ENCODE data around the gene TVP23A. TPM values are rescaled to one million over a fixed set of nuclear protein-coding genes. Genes with fewer than 3 reads are reported as not detected.

TVP23A gene
- total RNA-seq, 1 experiment from 2014 or later: not detected

DNA sequence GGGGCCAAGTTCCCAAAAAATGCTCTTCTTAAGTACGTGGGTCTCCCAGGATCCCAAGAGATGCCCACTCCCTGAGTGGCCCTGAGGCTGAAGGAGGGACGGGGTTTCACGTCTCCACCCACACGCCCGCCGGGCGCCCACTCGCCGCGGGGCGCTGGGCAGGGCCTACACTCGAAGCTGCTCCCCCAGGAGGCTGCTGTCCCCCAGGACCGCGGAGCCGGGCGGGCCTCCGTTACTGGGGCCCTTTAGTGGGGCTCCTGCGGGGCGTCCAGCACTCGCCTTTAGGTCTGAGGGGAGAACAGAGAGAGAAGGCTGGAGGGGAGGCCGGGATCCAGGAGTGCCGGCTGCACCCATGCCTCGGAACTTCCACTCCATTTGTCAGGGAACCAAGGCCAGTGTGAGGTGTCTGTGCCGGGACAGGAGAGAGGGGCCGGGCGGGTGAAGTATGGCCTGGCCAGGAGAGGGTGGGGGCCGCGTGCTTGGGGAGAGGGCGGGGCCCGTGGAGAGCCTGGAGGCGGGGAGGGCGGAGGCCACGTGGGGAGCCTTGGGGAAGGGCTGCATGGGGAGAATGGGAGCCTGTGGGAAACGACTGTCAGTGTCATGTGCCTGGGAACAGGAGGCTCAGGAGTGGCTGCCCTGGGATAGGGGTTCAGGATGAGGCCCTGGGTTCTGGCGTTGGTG, 56.1 kb downstream of the TVP23A start:
- CTCF ChIA-PET: no interaction called here

DNA sequence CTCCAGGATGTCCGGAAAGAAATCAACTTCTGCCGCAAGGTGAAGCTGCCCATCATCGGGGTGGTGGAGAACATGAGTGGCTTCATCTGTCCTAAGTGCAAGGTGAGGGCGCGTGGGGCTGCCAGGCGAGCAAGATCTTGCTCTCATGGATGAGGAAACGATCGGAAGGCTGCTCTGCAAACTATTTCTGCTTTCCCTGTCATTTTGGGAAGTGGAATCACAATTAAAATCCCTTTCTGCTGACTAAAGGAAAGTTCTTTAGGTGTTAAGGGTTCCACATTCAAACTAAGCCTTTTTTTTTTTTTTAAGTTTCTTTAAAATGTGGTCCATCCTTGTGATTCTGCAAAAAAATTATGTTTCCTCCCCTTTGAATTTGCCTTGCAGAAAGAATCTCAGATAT, 57.2 kb downstream of the TVP23A start:
- ATAC-seq: no peak
- Histone ChIP-seq H3K4me2 (ENCODE audit: low read length) (no peak overlapping the region), H3K4me1 (ENCODE audit: insufficient read depth, low read length) (no peaks in the 10 kb centered on the region), H3K4me3 (ENCODE audit: low read length) (no peak overlapping the region), H3K9me2 (replicated peaks; ENCODE audit: low read length) (no peaks in the 10 kb centered on the region), H4K20me1 (ENCODE audit: low read length) (no peaks in the 10 kb centered on the region), H3K9ac (ENCODE audit: low read length) (no peak overlapping the region), H3K79me2 (ENCODE audit: low read length) (no peaks in the 10 kb centered on the region), H3F3A (ENCODE audit: low read length, unreplicated experiment) (no peaks in the 10 kb centered on the region), H3K36me3 (ENCODE audit: low read depth, low read length) (no peaks in the 10 kb centered on the region), H3K27me3 (ENCODE audit: low read length) (no peaks in the 10 kb centered on the region), H3K9me3 (ENCODE audit: low read length) (no peaks in the 10 kb centered on the region), H3K27ac (ENCODE audit: low read length) (no peak overlapping the region), H2AFZ (ENCODE audit: low read length) (no peak overlapping the region)
- no TSS peak for BruUV-seq (replicated peaks)
- TF ChIP-seq CTCF (conservative IDR thresholded peaks at IDR 0.05; ENCODE audit: low read depth, low read length): no peak
- no peak for TF ChIP-seq EZH2phosphoT487 (IDR thresholded peaks at IDR 0.05; ENCODE audit: borderline replicate concordance, low read length)
- no peak for TF ChIP-seq EZH2 (IDR thresholded peaks at IDR 0.05; ENCODE audit: low read length, unreplicated experiment)
- ChIA-PET POLR2A (ENCODE audit: unreplicated experiment) (no interaction called here), CTCF (no interaction called here)
- no peak for DNase-seq
- intact Hi-C loops (cut with micrococcal nuclease): no loop called here

More for the DNA sequence above, 56.1 kb downstream of the TVP23A start:
- Histone ChIP-seq H3K36me3 (ENCODE audit: low read depth, low read length) (no peaks in the 10 kb centered on the region), H3F3A (ENCODE audit: low read length, unreplicated experiment) (no peaks in the 10 kb centered on the region), H3K27ac (ENCODE audit: low read length) (no peak overlapping the region), H3K27me3 (ENCODE audit: low read length) (no peaks in the 10 kb centered on the region), H3K9me2 (replicated peaks; ENCODE audit: low read length) (no peaks in the 10 kb centered on the region), H3K9me3 (ENCODE audit: low read length) (no peaks in the 10 kb centered on the region), H3K4me3 (ENCODE audit: low read length) (no peak overlapping the region), H3K4me2 (ENCODE audit: low read length) (no peak overlapping the region), H4K20me1 (ENCODE audit: low read length) (no peaks in the 10 kb centered on the region), H3K9ac (ENCODE audit: low read length) (no peak overlapping the region), H2AFZ (ENCODE audit: low read length) (no peak overlapping the region), H3K79me2 (ENCODE audit: low read length) (no peaks in the 10 kb centered on the region), H3K4me1 (ENCODE audit: insufficient read depth, low read length) (no peaks in the 10 kb centered on the region)
- TF ChIP-seq EZH2phosphoT487 (IDR thresholded peaks at IDR 0.05; ENCODE audit: borderline replicate concordance, low read length): no peak
- TF ChIP-seq EZH2 (IDR thresholded peaks at IDR 0.05; ENCODE audit: low read length, unreplicated experiment): no peak
- no peak for TF ChIP-seq CTCF (conservative IDR thresholded peaks at IDR 0.05; ENCODE audit: low read depth, low read length)
- DNase-seq: no peak
- ATAC-seq: no peak
- intact Hi-C loops (cut with micrococcal nuclease): no loop called here
- no TSS peak for BruUV-seq (replicated peaks)
- POLR2A ChIA-PET (ENCODE audit: unreplicated experiment): no interaction called here

DNA sequence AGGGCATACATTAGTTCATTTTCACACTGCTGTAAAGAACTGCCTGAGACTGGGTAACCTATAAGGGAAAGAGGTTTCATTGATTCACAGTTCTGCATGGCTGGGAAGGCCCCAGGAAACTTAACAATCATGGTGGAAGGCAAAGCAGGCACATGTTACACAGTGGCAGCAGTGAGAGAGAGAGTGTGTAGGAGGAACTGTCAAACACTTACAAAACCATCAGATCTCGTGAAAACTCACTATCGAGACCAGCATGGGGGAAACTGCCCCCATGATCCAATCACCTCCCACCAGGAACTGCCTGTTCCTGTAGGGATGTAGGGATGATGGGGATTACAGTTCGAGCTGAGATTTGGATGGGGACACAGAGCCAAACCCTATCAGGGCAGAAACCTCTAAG, 57.7 kb downstream of the TVP23A start:
- Histone ChIP-seq H3K9me3 (ENCODE audit: low read length) (no peaks in the 10 kb centered on the region), H2AFZ (ENCODE audit: low read length) (no peak overlapping the region), H3F3A (ENCODE audit: low read length, unreplicated experiment) (no peaks in the 10 kb centered on the region), H3K9me2 (replicated peaks; ENCODE audit: low read length) (no peaks in the 10 kb centered on the region), H3K27me3 (ENCODE audit: low read length) (no peaks in the 10 kb centered on the region), H4K20me1 (ENCODE audit: low read length) (no peaks in the 10 kb centered on the region), H3K4me3 (ENCODE audit: low read length) (no peak overlapping the region), H3K36me3 (ENCODE audit: low read depth, low read length) (no peaks in the 10 kb centered on the region), H3K4me2 (ENCODE audit: low read length) (no peak overlapping the region), H3K9ac (ENCODE audit: low read length) (no peak overlapping the region), H3K4me1 (ENCODE audit: insufficient read depth, low read length) (peaks cover 1% of the 10 kb centered on the region), H3K27ac (ENCODE audit: low read length) (no peak overlapping the region), H3K79me2 (ENCODE audit: low read length) (no peaks in the 10 kb centered on the region)
- no peak for ATAC-seq
- intact Hi-C loops (cut with micrococcal nuclease): no loop called here
- POLR2A ChIA-PET (ENCODE audit: unreplicated experiment): no interaction called here
- CTCF ChIA-PET: no interaction called here
- TF ChIP-seq CTCF (conservative IDR thresholded peaks at IDR 0.05; ENCODE audit: low read depth, low read length) (no peak), EZH2 (IDR thresholded peaks at IDR 0.05; ENCODE audit: low read length, unreplicated experiment) (no peak), EZH2phosphoT487 (IDR thresholded peaks at IDR 0.05; ENCODE audit: borderline replicate concordance, low read length) (no peak)
- no TSS peak for BruUV-seq (replicated peaks)
- no peak for DNase-seq

Measured in PC-3 (cell line).